HepG2 (cell line): Measurements from ENCODE around the gene STK31.

ENCODE experiments used
- CTCF ChIP-seq: sonication (generic); formaldehyde crosslinking; IDR thresholded peaks from 2 replicates; pipeline ENCODE4 v1.5.0; 2020; ENCODE audit warnings: mild to moderate bottlenecking, missing genetic modification reagents, moderate library complexity
- GLI4 ChIP-seq: sonication (generic); formaldehyde crosslinking; IDR thresholded peaks from 2 replicates; pipeline ENCODE4 v1.5.1; 2020; ENCODE audit warnings: missing genetic modification reagents, mild to moderate bottlenecking, moderate library complexity, borderline replicate concordance
- GZF1 ChIP-seq: sonication (generic); formaldehyde crosslinking; IDR thresholded peaks from 2 replicates; pipeline ENCODE4 v1.5.1; 2020; ENCODE audit warnings: mild to moderate bottlenecking, missing genetic modification reagents
- RNF2 ChIP-seq: fragments of 450-650 bp; conservative IDR thresholded peaks from 2 replicates; pipeline ENCODE4 v1.6.1; 2016; ENCODE audit warnings: low read depth
- ZNF18 ChIP-seq: sonication (generic); formaldehyde crosslinking; IDR thresholded peaks from 2 replicates; pipeline ENCODE4 v1.8.0; 2022; ENCODE audit warnings: mild to moderate bottlenecking, missing genetic modification reagents; ENCODE audit not compliant: insufficient replicate concordance
- ZNF558 ChIP-seq: sonication (generic); formaldehyde crosslinking; IDR thresholded peaks from 2 replicates; pipeline ENCODE4 v1.9.0; 2022; ENCODE audit warnings: mild to moderate bottlenecking, missing genetic modification reagents, borderline replicate concordance

- TF ChIP-seq RNF2 (no peak), ZNF18 (CRISPR knock-in tag) (no peak), ZNF558 (no peak), GZF1 (CRISPR knock-in tag) (no peak), CTCF (CRISPR knock-in tag) (no peak), GLI4 (CRISPR knock-in tag) (no peak)
These were observed 18.7 kb upstream of the STK31 start for GRCh38 chr7:23691320-23691719.
